Esophagus squamous epithelium (tissue), 4 donors: ENCODE results near the gene TRERF1.

ENCODE experiments used
- POLR2A ChIP-seq, 4 donors: fragments of 450-650 bp; IDR thresholded peaks; one replicate each; pipeline ENCODE4 v1.6.1; 2017; ENCODE audit warnings: antibody characterized with exemption in 4 of 4, mild to moderate bottlenecking in 4 of 4, moderate library complexity in 3 of 4
- TF ChIP-seq, protein P1 (sequence below), 6 experiments: fragments of 450-650 bp in 4 of 6; fragments of 200-600 bp in 2 of 6; sonication (generic) in 2 of 6; IDR thresholded peaks; one replicate each; pipeline ENCODE4 v1.5.1; 2016 to 2019; ENCODE audit warnings: antibody characterized with exemption in 6 of 6, mild to moderate bottlenecking in 4 of 6, moderate library complexity in 4 of 6

DNA sequence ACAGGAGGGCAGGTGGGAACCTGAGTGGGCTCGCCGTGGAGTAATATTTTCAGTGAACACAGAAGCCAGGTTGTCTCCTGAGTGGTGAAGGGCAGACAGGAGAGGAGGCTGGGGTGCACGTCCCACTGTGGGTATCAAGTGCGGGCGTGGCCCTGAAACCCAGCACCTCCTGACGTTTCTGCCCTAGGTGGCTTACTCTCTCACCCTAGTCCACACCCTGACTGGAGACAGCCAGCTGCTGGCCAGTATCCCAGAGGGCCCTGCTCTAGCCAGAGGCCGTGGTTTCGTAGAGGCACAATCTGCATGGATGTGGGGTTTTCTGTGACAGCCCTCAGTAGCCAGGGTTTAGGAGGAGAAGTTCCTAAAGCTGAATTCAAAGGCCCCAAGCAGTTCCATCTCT is 86.7 kb downstream of the TRERF1 start:
- no peak for TF ChIP-seq POLR2A (IDR thresholded peaks at IDR 0.05)
- TF ChIP-seq, protein P1, sequence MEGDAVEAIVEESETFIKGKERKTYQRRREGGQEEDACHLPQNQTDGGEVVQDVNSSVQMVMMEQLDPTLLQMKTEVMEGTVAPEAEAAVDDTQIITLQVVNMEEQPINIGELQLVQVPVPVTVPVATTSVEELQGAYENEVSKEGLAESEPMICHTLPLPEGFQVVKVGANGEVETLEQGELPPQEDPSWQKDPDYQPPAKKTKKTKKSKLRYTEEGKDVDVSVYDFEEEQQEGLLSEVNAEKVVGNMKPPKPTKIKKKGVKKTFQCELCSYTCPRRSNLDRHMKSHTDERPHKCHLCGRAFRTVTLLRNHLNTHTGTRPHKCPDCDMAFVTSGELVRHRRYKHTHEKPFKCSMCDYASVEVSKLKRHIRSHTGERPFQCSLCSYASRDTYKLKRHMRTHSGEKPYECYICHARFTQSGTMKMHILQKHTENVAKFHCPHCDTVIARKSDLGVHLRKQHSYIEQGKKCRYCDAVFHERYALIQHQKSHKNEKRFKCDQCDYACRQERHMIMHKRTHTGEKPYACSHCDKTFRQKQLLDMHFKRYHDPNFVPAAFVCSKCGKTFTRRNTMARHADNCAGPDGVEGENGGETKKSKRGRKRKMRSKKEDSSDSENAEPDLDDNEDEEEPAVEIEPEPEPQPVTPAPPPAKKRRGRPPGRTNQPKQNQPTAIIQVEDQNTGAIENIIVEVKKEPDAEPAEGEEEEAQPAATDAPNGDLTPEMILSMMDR (IDR thresholded peaks at IDR 0.05) = no peak
